Adipocyte (in vitro differentiated cells): ENCODE results near the gene ZC3H12D.
A peak's percentile ranks its signal among the peaks of the same experiment; 100 is the strongest.

ENCODE experiments used
- DNase-seq: peaks from one replicate; pipeline ENCODE4 v3.0.0-alpha.2; 2015; ENCODE audit warnings: low read depth
- H3K27me3 ChIP-seq: replicated peaks from 2 replicates; pipeline ENCODE4 v1.7.0; 2013; ENCODE audit warnings: mild to moderate bottlenecking, low read length, moderate library complexity; ENCODE audit not compliant: control insufficient read depth, insufficient read depth
- H3K36me3 ChIP-seq: 2 replicates; pipeline ENCODE4 v1.7.0; 2013; ENCODE audit warnings: low read length, mild to moderate bottlenecking, moderate library complexity; ENCODE audit not compliant: control insufficient read depth, insufficient read depth, severe bottlenecking
- H3K4me1 ChIP-seq: 2 replicates; pipeline ENCODE4 v1.7.0; 2013; ENCODE audit warnings: mild to moderate bottlenecking, low read length, moderate library complexity; ENCODE audit not compliant: control insufficient read depth, insufficient read depth
- H3K4me3 ChIP-seq: 2 replicates; pipeline ENCODE4 v1.7.0; 2013; ENCODE audit warnings: mild to moderate bottlenecking, low read length, moderate library complexity
- H3K9ac ChIP-seq: 2 replicates; pipeline ENCODE4 v1.7.0; 2013; ENCODE audit warnings: mild to moderate bottlenecking, low read length, moderate library complexity
- H3K9me3 ChIP-seq: 2 replicates; pipeline ENCODE4 v1.7.0; 2013; ENCODE audit warnings: mild to moderate bottlenecking, low read length, moderate library complexity; ENCODE audit not compliant: control insufficient read depth

ZC3H12D gene

GRCh38 chr6:149483334-149483725, 1.5 kb downstream of the ZC3H12D start:
- no peaks in the 10 kb centered on the region for H3K9me3 ChIP-seq
- peaks cover 6% of the 10 kb centered on the region for H3K27me3 ChIP-seq
- H3K4me1 ChIP-seq = peaks cover 17% of the 10 kb centered on the region
- H3K36me3 ChIP-seq = no peaks in the 10 kb centered on the region
- no peak overlapping the region for H3K4me3 ChIP-seq
- no peak overlapping the region for H3K9ac ChIP-seq
- DNase-seq = no peak

- DNase-seq = no peak
- no peaks in the 10 kb centered on the region for H3K36me3 ChIP-seq
Measured at GRCh38 chr6:149482545-149483333, 2.1 kb downstream of the ZC3H12D start.

GRCh38 chr6:149480502-149481280, 4.1 kb downstream of the ZC3H12D start:
- Histone ChIP-seq H3K36me3 (no peaks in the 10 kb centered on the region), H3K4me3 (no peak overlapping the region), H3K27me3 (peaks cover 6% of the 10 kb centered on the region), H3K9ac (no peak overlapping the region), H3K9me3 (no peaks in the 10 kb centered on the region), H3K4me1 (peaks cover 17% of the 10 kb centered on the region)
- no peak for DNase-seq

More at GRCh38 chr6:149482545-149483333, 2.1 kb downstream of the ZC3H12D start:
- H3K4me3 ChIP-seq = peak overlapping the region; percentile 78
- peaks cover 6% of the 10 kb centered on the region for H3K27me3 ChIP-seq
- peak overlapping the region; percentile 80 for H3K9ac ChIP-seq
- peaks cover 17% of the 10 kb centered on the region for H3K4me1 ChIP-seq
- H3K9me3 ChIP-seq = no peaks in the 10 kb centered on the region

- H3K9ac ChIP-seq = no peak overlapping the region
- no peak for DNase-seq
- no peaks in the 10 kb centered on the region for H3K9me3 ChIP-seq
- H3K4me1 ChIP-seq = peaks cover 5% of the 10 kb centered on the region
- no peaks in the 10 kb centered on the region for H3K36me3 ChIP-seq
- no peak overlapping the region for H3K4me3 ChIP-seq
- peaks cover 17% of the 10 kb centered on the region for H3K27me3 ChIP-seq
Measured at GRCh38 chr6:149478631-149479314, 6.0 kb downstream of the ZC3H12D start.

- Histone ChIP-seq H3K9ac (no peak overlapping the region), H3K4me3 (no peak overlapping the region), H3K36me3 (no peaks in the 10 kb centered on the region), H3K9me3 (no peaks in the 10 kb centered on the region), H3K4me1 (peaks cover 5% of the 10 kb centered on the region), H3K27me3 (peaks cover 27% of the 10 kb centered on the region)
- no peak for DNase-seq
Measured at GRCh38 chr6:149477544-149477943, 7.3 kb downstream of the ZC3H12D start.

GRCh38 chr6:149476789-149477455, 7.9 kb downstream of the ZC3H12D start:
- H3K36me3 ChIP-seq = no peaks in the 10 kb centered on the region
- no peak for DNase-seq
- H3K27me3 ChIP-seq = peaks cover 34% of the 10 kb centered on the region
- H3K4me3 ChIP-seq = no peak overlapping the region
- no peak overlapping the region for H3K9ac ChIP-seq
- H3K9me3 ChIP-seq = no peaks in the 10 kb centered on the region
- peaks cover 2% of the 10 kb centered on the region for H3K4me1 ChIP-seq

GRCh38 chr6:149474108-149474935, 10.5 kb downstream of the ZC3H12D start:
- Histone ChIP-seq H3K27me3 (peaks cover 37% of the 10 kb centered on the region), H3K9ac (no peak overlapping the region), H3K9me3 (no peaks in the 10 kb centered on the region), H3K4me1 (no peaks in the 10 kb centered on the region), H3K36me3 (no peaks in the 10 kb centered on the region), H3K4me3 (no peak overlapping the region)
- no peak for DNase-seq

- no peak overlapping the region for H3K4me3 ChIP-seq
- no peaks in the 10 kb centered on the region for H3K36me3 ChIP-seq
- no peak overlapping the region for H3K9ac ChIP-seq
- DNase-seq = no peak
- no peaks in the 10 kb centered on the region for H3K4me1 ChIP-seq
- peaks cover 43% of the 10 kb centered on the region for H3K27me3 ChIP-seq
- no peaks in the 10 kb centered on the region for H3K9me3 ChIP-seq
Measured at GRCh38 chr6:149473080-149474052, 11.4 kb downstream of the ZC3H12D start.

- no peak overlapping the region for H3K9ac ChIP-seq
- H3K27me3 ChIP-seq = peaks cover 51% of the 10 kb centered on the region
- no peaks in the 10 kb centered on the region for H3K36me3 ChIP-seq
- no peak for DNase-seq
- no peaks in the 10 kb centered on the region for H3K9me3 ChIP-seq
- H3K4me1 ChIP-seq = no peaks in the 10 kb centered on the region
- no peak overlapping the region for H3K4me3 ChIP-seq
Measured at GRCh38 chr6:149472241-149472640, 12.6 kb downstream of the ZC3H12D start.
